ENCODE results near the gene TMEM234. TPM values are rescaled to one million over a fixed set of nuclear protein-coding genes. Genes with fewer than 3 reads are reported as not detected.

The TMEM234 gene
- total RNA-seq, 2 experiments from 2014 or later, result 13.2 to 15.0 TPM

GRCh38 chr1:32232558-32233304, 10.6 kb upstream of the TMEM234 start:
- POLR2A ChIA-PET, result no interaction called here
- no peak overlapping the region for H3K4me3 Mint-ChIP-seq
- peaks cover 3% of the 10 kb centered on the region for H3K4me1 Mint-ChIP-seq
- CTCF ChIA-PET, result interaction anchor here (0.8 to 1.4 kb wide), 2 partner anchors 12 to 17 kb away, joined by 3 to 4 read pairs; no protein-coding TSS in a partner anchor
- no peak for DNase-seq
- H3K36me3 Mint-ChIP-seq (ENCODE audit: low read depth), result peaks cover 14% of the 10 kb centered on the region
- no peaks in the 10 kb centered on the region for H3K27me3 Mint-ChIP-seq
- H3K27ac Mint-ChIP-seq, result no peak overlapping the region
- no peaks in the 10 kb centered on the region for H3K9me3 Mint-ChIP-seq

- POLR2A ChIA-PET, result no interaction called here
Observed at GRCh38 chr1:32231843-32232432, 9.8 kb upstream of the TMEM234 start.

GRCh38 chr1:32228771-32229170, 6.6 kb upstream of the TMEM234 start:
- DNase-seq, result no peak
- ChIA-PET CTCF (interaction anchor here (0.8 to 4.7 kb wide), 4 partner anchors 10 to 20 kb away, joined by 3 to 25 read pairs (median 6); no protein-coding TSS in a partner anchor), POLR2A (interaction anchor here (0.8 kb wide), 1 partner anchor 12 kb away, joined by 3 read pairs; no protein-coding TSS in a partner anchor)
- peaks cover 15% of the 10 kb centered on the region for H3K4me1 Mint-ChIP-seq
- H3K36me3 Mint-ChIP-seq (ENCODE audit: low read depth), result peaks cover 35% of the 10 kb centered on the region
- H3K4me3 Mint-ChIP-seq, result no peak overlapping the region
- H3K27ac Mint-ChIP-seq, result no peak overlapping the region
- H3K27me3 Mint-ChIP-seq, result no peaks in the 10 kb centered on the region
- no peaks in the 10 kb centered on the region for H3K9me3 Mint-ChIP-seq

More at GRCh38 chr1:32231843-32232432, 9.8 kb upstream of the TMEM234 start:
- Mint-ChIP-seq H3K27me3 (no peaks in the 10 kb centered on the region), H3K36me3 (ENCODE audit: low read depth) (peaks cover 20% of the 10 kb centered on the region), H3K4me3 (no peak overlapping the region), H3K9me3 (no peaks in the 10 kb centered on the region), H3K4me1 (peaks cover 3% of the 10 kb centered on the region), H3K27ac (no peak overlapping the region)
- CTCF ChIA-PET, result interaction anchor here (0.6 to 1.4 kb wide), 4 partner anchors 9 to 89 kb away, joined by 3 read pairs; no protein-coding TSS in a partner anchor
- DNase-seq, result no peak

GRCh38 chr1:32224285-32224684, 2.1 kb upstream of the TMEM234 start:
- Mint-ChIP-seq H3K27ac (peak overlapping the region; percentile 97), H3K4me1 (peaks cover 46% of the 10 kb centered on the region), H3K9me3 (no peaks in the 10 kb centered on the region), H3K4me3 (peak overlapping the region; percentile 42), H3K36me3 (ENCODE audit: low read depth) (peaks cover 40% of the 10 kb centered on the region), H3K27me3 (no peaks in the 10 kb centered on the region)
- ChIA-PET CTCF (interaction anchor here (1.0 to 1.1 kb wide), 2 partner anchors 17 to 70 kb away, joined by 3 to 4 read pairs; no protein-coding TSS in a partner anchor), POLR2A (no interaction called here)
- DNase-seq, result no peak

GRCh38 chr1:32223683-32224082, 1.5 kb upstream of the TMEM234 start:
- Mint-ChIP-seq H3K27me3 (no peaks in the 10 kb centered on the region), H3K4me1 (peaks cover 46% of the 10 kb centered on the region), H3K27ac (peak overlapping the region; percentile 97), H3K9me3 (no peaks in the 10 kb centered on the region), H3K4me3 (peak overlapping the region; percentile 99), H3K36me3 (ENCODE audit: low read depth) (peaks cover 39% of the 10 kb centered on the region)
- ChIA-PET POLR2A (no interaction called here), CTCF (interaction anchor here (0.8 to 1.4 kb wide), 5 partner anchors 17 to 170 kb away, joined by 3 to 5 read pairs (median 4); partner anchors contain the start of gene BSDC1)
- no peak for DNase-seq

- Mint-ChIP-seq H3K27ac (peak overlapping the region; percentile 97), H3K4me1 (peaks cover 46% of the 10 kb centered on the region), H3K27me3 (no peaks in the 10 kb centered on the region), H3K36me3 (ENCODE audit: low read depth) (peaks cover 24% of the 10 kb centered on the region), H3K4me3 (peak overlapping the region; percentile 99), H3K9me3 (no peaks in the 10 kb centered on the region)
- POLR2A ChIA-PET, result no interaction called here
- no peak for DNase-seq
- CTCF ChIA-PET, result interaction anchor here (1.4 kb wide), 2 partner anchors 15 to 27 kb away, joined by 4 to 5 read pairs; no protein-coding TSS in a partner anchor
Observed at GRCh38 chr1:32221581-32221979, 573 bp downstream of the TMEM234 start.

- Mint-ChIP-seq H3K4me1 (peaks cover 49% of the 10 kb centered on the region), H3K4me3 (peak overlapping the region; percentile 99)
- POLR2A ChIA-PET, result no interaction called here
Observed at GRCh38 chr1:32220746-32221580, 1.2 kb downstream of the TMEM234 start.

GRCh38 chr1:32219022-32219421, 3.1 kb downstream of the TMEM234 start:
- no peak overlapping the region for H3K27ac Mint-ChIP-seq
- CTCF ChIA-PET, result interaction anchor here (0.7 kb wide), 1 partner anchor 134 kb away, joined by 3 read pairs; no protein-coding TSS in a partner anchor
- H3K4me3 Mint-ChIP-seq, result no peak overlapping the region
- POLR2A ChIA-PET, result interaction anchor here (0.7 kb wide), 1 partner anchor 1260 kb away, joined by 6 read pairs; no protein-coding TSS in a partner anchor
- DNase-seq, result no peak
- no peaks in the 10 kb centered on the region for H3K27me3 Mint-ChIP-seq
- H3K36me3 Mint-ChIP-seq (ENCODE audit: low read depth), result peaks cover 12% of the 10 kb centered on the region
- H3K9me3 Mint-ChIP-seq, result no peaks in the 10 kb centered on the region
- peaks cover 48% of the 10 kb centered on the region for H3K4me1 Mint-ChIP-seq

More at GRCh38 chr1:32220746-32221580, 1.2 kb downstream of the TMEM234 start:
- no peak for DNase-seq
- Mint-ChIP-seq H3K27me3 (no peaks in the 10 kb centered on the region), H3K9me3 (no peaks in the 10 kb centered on the region), H3K36me3 (ENCODE audit: low read depth) (peaks cover 20% of the 10 kb centered on the region), H3K27ac (peak overlapping the region; percentile 97)
- CTCF ChIA-PET, result interaction anchor here (0.8 to 1.4 kb wide), 3 partner anchors 9 to 27 kb away, joined by 3 to 5 read pairs (median 4); no protein-coding TSS in a partner anchor

GRCh38 chr1:32216566-32216965, 5.6 kb downstream of the TMEM234 start:
- H3K27ac Mint-ChIP-seq, result no peak overlapping the region
- H3K4me3 Mint-ChIP-seq, result no peak overlapping the region
- H3K36me3 Mint-ChIP-seq (ENCODE audit: low read depth), result peaks cover 5% of the 10 kb centered on the region
- no peak for DNase-seq
- peaks cover 33% of the 10 kb centered on the region for H3K4me1 Mint-ChIP-seq
- CTCF ChIA-PET, result interaction anchor here (0.6 to 2.6 kb wide), 20 partner anchors 10 to 204 kb away, joined by 3 to 19 read pairs (median 6); partner anchors contain the start of genes CCDC28B, IQCC, LCK and MARCKSL1
- H3K27me3 Mint-ChIP-seq, result no peaks in the 10 kb centered on the region
- H3K9me3 Mint-ChIP-seq, result no peaks in the 10 kb centered on the region
- POLR2A ChIA-PET, result interaction anchor here (0.6 to 1.2 kb wide), 3 partner anchors 10 to 119 kb away, joined by 3 to 4 read pairs (median 4); partner anchors contain the start of genes MARCKSL1 and TXLNA

- ChIA-PET CTCF (interaction anchor here (0.5 to 2.6 kb wide), 36 partner anchors 9 to 277 kb away, joined by 3 to 19 read pairs (median 5); partner anchors contain the start of genes CCDC28B, HDAC1, IQCC and LCK), POLR2A (interaction anchor here (0.6 to 1.2 kb wide), 6 partner anchors 16 to 120 kb away, joined by 3 to 6 read pairs (median 4); partner anchors contain the start of genes CCDC28B, MARCKSL1 and TXLNA)
- Mint-ChIP-seq H3K4me1 (peaks cover 26% of the 10 kb centered on the region), H3K36me3 (ENCODE audit: low read depth) (peaks cover 5% of the 10 kb centered on the region), H3K4me3 (no peak overlapping the region), H3K27ac (peak overlapping the region; percentile 80), H3K9me3 (no peaks in the 10 kb centered on the region), H3K27me3 (no peaks in the 10 kb centered on the region)
- DNase-seq, result peak; percentile 74
Observed at GRCh38 chr1:32215629-32216480, 6.3 kb downstream of the TMEM234 start.

- H3K4me1 Mint-ChIP-seq, result peaks cover 24% of the 10 kb centered on the region
- peaks cover 12% of the 10 kb centered on the region for H3K36me3 Mint-ChIP-seq (ENCODE audit: low read depth)
- ChIA-PET CTCF (no interaction called here), POLR2A (no interaction called here)
- no peak for DNase-seq
- no peaks in the 10 kb centered on the region for H3K9me3 Mint-ChIP-seq
- no peak within 1 kb of the TSS for H3K4me3 Mint-ChIP-seq
- H3K27me3 Mint-ChIP-seq, result no peaks in the 10 kb centered on the region
- peak within 1 kb of the TSS; percentile 36 for H3K27ac Mint-ChIP-seq
Observed at GRCh38 chr1:32208891-32209328, 13.2 kb downstream of the TMEM234 start, which contains the start of gene DCDC2B. TSS of gene DCDC2B (plus strand) at chr1:32209089. CDS start at chr1:32209094, 5 bp downstream.
